Activated CD4-positive, alpha-beta memory T cell treated with anti-CD3 and anti-CD28 coated beads for 36 hours (primary cell): ENCODE measurements around the gene NELL1. TPM values are rescaled to one million over a fixed set of nuclear protein-coding genes. Genes with fewer than 3 reads are reported as not detected.

Source experiments
- CTCF ChIA-PET: fragments of 350-600 bp; sonication (Branson Sonifier 250); formaldehyde crosslinking; loops from one replicate; lab custom pipeline; 2021; ENCODE audit warnings: antibody characterized with exemption, inconsistent platforms; lab: Charles Lee
- POLR2A ChIA-PET: fragments of 350-600 bp; sonication (Branson Sonifier 250); formaldehyde crosslinking; loops from one replicate; lab custom pipeline; 2021; ENCODE audit warnings: antibody characterized with exemption; lab: Charles Lee
- DNase-seq: peaks from one replicate; pipeline ENCODE4 v3.0.0-alpha.2; 2020
- H3K27ac Mint-ChIP-seq: one replicate; pipeline ENCODE4 v1.8.0; 2021; ENCODE audit warnings: mixed read lengths
- H3K27me3 Mint-ChIP-seq: one replicate; pipeline ENCODE4 v1.8.0; 2021; ENCODE audit warnings: mixed read lengths
- H3K36me3 Mint-ChIP-seq: one replicate; pipeline ENCODE4 v1.8.0; 2021; ENCODE audit warnings: mixed read lengths
- H3K4me1 Mint-ChIP-seq: one replicate; pipeline ENCODE4 v1.8.0; 2021; ENCODE audit warnings: low read depth, mixed read lengths
- H3K4me3 Mint-ChIP-seq: one replicate; pipeline ENCODE4 v1.8.0; 2021; ENCODE audit warnings: mild to moderate bottlenecking, mixed read lengths
- H3K9me3 Mint-ChIP-seq: one replicate; pipeline ENCODE4 v1.8.0; 2021; ENCODE audit warnings: mixed read lengths
- intact Hi-C: fragments of 100-400 bp; cut with micrococcal nuclease; formaldehyde crosslinking; loops from one replicate; pipeline ENCODE4 v1.15.1; 2023
- total RNA-seq, 2 experiments: library from RNA; stranded (reverse); gene quantifications; one replicate each; pipeline ENCODE4 v1.2.3, GENCODE V29; 2021

Gene NELL1
- total RNA-seq, 2 experiments from 2014 or later: not detected

DNA sequence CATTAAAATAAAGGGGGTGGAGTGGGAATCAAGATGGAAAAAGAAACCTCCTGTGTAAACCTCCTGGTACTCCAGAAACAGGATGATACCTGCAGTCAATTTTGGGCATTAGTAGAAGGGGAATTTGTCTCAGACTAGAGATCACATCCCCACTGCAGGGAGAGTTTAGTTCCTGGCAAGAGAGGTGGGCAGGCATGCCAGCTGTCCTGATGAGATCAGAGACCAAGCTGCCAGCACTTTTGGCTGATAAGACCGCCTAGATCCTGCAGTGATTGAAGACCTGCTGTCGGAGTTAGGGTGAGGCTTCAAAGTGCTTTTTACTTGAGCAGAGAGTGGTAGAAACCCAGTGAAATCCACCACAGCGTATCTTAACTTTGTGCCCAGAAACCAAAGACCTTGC is 29.7 kb upstream of the NELL1 start:
- intact Hi-C loops: no loop called here

DNA sequence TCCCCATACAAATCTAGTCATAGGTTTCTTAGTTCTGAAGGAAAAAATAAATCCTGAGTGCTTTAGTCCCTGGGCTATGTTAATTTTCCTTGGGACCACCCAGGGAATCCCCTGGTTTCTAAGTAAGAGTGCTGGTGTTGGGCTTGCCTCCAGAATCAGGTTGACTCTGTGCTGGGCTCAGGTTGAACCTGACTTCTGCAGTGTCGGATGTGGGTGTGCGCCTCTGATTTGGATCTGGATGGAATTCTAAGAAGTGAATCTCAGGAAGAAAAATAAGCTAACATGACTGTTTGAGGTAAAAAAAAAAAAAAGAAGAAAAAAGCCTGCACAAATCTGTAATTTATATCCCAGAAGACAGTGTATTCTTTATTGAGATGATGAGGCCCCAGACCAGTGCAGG is 29.0 kb upstream of the NELL1 start:
- CTCF ChIA-PET: no interaction called here
- H3K4me1 Mint-ChIP-seq: no peaks in the 10 kb centered on the region
- POLR2A ChIA-PET: no interaction called here
- H3K27ac Mint-ChIP-seq: no peak overlapping the region
- intact Hi-C loops: no loop called here
- H3K9me3 Mint-ChIP-seq: no peaks in the 10 kb centered on the region
- DNase-seq: no peak
- H3K4me3 Mint-ChIP-seq: no peak overlapping the region
- H3K36me3 Mint-ChIP-seq: no peaks in the 10 kb centered on the region
- no peaks in the 10 kb centered on the region for H3K27me3 Mint-ChIP-seq

More for the DNA sequence above, 29.7 kb upstream of the NELL1 start:
- ChIA-PET POLR2A (no interaction called here), CTCF (interaction anchor here (1.5 kb wide), 1 partner anchor 8 kb away, joined by 4 read pairs; no protein-coding TSS in a partner anchor)
- no peak for DNase-seq
- Mint-ChIP-seq H3K9me3 (no peaks in the 10 kb centered on the region), H3K27me3 (peaks cover 2% of the 10 kb centered on the region), H3K4me1 (no peaks in the 10 kb centered on the region), H3K27ac (no peak overlapping the region), H3K36me3 (no peaks in the 10 kb centered on the region), H3K4me3 (no peak overlapping the region)

DNA sequence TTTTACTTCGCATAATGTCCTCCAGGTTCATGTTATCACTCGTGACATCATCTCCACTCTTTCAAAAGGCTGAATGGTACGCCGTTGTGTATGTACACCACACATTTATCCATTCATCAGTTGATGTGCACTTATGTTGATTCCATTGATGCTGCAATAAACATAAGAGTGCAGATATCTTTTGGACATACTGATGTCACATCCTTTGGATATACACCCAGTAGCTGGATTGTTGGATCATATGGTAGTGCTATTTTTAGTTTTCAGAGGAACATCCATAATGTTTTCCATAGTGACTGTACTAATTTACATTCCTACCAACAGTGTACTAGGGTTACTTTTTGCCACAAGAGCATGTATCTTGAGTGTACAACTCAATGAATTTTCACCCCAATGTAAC is 25.0 kb upstream of the NELL1 start:
- ChIA-PET POLR2A (no interaction called here), CTCF (no interaction called here)
- H3K27ac Mint-ChIP-seq: no peak overlapping the region
- DNase-seq: no peak
- H3K4me1 Mint-ChIP-seq: no peaks in the 10 kb centered on the region
- no peak overlapping the region for H3K4me3 Mint-ChIP-seq
- intact Hi-C loops: no loop called here
- no peaks in the 10 kb centered on the region for H3K36me3 Mint-ChIP-seq
- peaks cover 4% of the 10 kb centered on the region for H3K27me3 Mint-ChIP-seq
- no peaks in the 10 kb centered on the region for H3K9me3 Mint-ChIP-seq

GRCh38 chr11:20647976-20648565 is 21.3 kb upstream of the NELL1 start:
- no peaks in the 10 kb centered on the region for H3K9me3 Mint-ChIP-seq

GRCh38 chr11:20652150-20652806 is 17.1 kb upstream of the NELL1 start:
- intact Hi-C loops: no loop called here
- H3K4me3 Mint-ChIP-seq: no peak overlapping the region
- POLR2A ChIA-PET: no interaction called here
- H3K36me3 Mint-ChIP-seq: no peaks in the 10 kb centered on the region
- H3K9me3 Mint-ChIP-seq: no peaks in the 10 kb centered on the region
- peaks cover 8% of the 10 kb centered on the region for H3K27me3 Mint-ChIP-seq
- no peaks in the 10 kb centered on the region for H3K4me1 Mint-ChIP-seq
- CTCF ChIA-PET: no interaction called here
- DNase-seq: no peak
- no peak overlapping the region for H3K27ac Mint-ChIP-seq

More at GRCh38 chr11:20647976-20648565, 21.3 kb upstream of the NELL1 start:
- H3K36me3 Mint-ChIP-seq: no peaks in the 10 kb centered on the region
- H3K4me3 Mint-ChIP-seq: no peak overlapping the region
- intact Hi-C loops: loop anchor here (5.0 kb wide), 1 partner anchor 864 kb away; no protein-coding TSS in a partner anchor
- no peaks in the 10 kb centered on the region for H3K4me1 Mint-ChIP-seq
- peak; percentile 32 for DNase-seq
- peaks cover 4% of the 10 kb centered on the region for H3K27me3 Mint-ChIP-seq
- no peak overlapping the region for H3K27ac Mint-ChIP-seq
- POLR2A ChIA-PET: no interaction called here
- CTCF ChIA-PET: interaction anchor here (0.5 to 2.2 kb wide), 11 partner anchors 9 to 1657 kb away, joined by 3 to 13 read pairs (median 4); no protein-coding TSS in a partner anchor

- POLR2A ChIA-PET: no interaction called here
- Mint-ChIP-seq H3K27me3 (peaks cover 6% of the 10 kb centered on the region), H3K9me3 (no peaks in the 10 kb centered on the region), H3K4me3 (no peak overlapping the region), H3K36me3 (no peaks in the 10 kb centered on the region), H3K27ac (no peak overlapping the region), H3K4me1 (no peaks in the 10 kb centered on the region)
- intact Hi-C loops: no loop called here
- no peak for DNase-seq
- CTCF ChIA-PET: interaction anchor here (0.5 to 1.4 kb wide), 3 partner anchors 17 to 858 kb away, joined by 3 to 4 read pairs (median 3); no protein-coding TSS in a partner anchor
These were observed 15.3 kb upstream of the NELL1 start for GRCh38 chr11:20654038-20654437.

DNA sequence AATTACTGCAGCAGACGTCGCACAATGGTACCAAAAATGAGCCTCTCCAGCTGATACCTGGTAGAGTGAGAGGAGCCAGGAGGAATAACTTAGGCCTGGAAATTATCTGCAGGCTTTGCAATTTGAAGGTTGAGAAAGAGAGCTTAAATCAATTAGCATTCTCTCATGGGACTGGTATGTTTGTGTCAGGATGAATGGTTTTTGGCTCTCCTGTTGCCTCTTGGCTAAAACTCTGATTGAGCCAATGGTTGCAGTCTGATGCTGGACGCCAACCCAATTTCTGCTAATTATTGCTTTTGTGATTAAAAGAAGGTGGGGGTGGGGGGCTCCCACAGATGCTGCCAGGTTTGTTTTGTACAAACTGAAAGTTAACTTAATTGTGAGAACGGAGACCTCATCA is 12.5 kb upstream of the NELL1 start:
- Mint-ChIP-seq H3K4me3 (no peak overlapping the region), H3K36me3 (no peaks in the 10 kb centered on the region), H3K27me3 (peaks cover 6% of the 10 kb centered on the region), H3K27ac (no peak overlapping the region), H3K9me3 (peaks cover 1% of the 10 kb centered on the region), H3K4me1 (no peaks in the 10 kb centered on the region)
- ChIA-PET CTCF (interaction anchor here (0.6 to 1.3 kb wide), 2 partner anchors 15 to 509 kb away, joined by 3 read pairs; no protein-coding TSS in a partner anchor), POLR2A (no interaction called here)
- no peak for DNase-seq
- intact Hi-C loops: no loop called here

DNA sequence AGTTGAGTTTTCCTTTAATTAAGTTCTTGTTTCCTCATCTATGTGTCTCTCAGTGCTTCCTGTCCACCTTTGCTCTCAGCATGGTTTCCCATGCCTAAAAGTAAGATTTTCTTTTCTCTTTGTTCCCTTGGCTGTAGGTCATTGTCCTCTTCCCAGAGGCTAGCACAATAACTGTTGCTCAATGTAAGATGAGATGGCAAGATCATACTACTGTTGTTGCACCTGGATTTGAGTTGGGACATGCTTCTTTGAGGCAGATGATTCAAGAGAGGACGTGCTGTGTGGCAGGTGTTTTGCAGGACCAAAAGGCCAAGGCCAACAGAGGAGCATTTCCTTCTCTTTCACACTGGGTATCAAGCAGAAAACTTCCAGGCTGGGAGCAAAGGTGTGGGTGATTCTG is 11.3 kb upstream of the NELL1 start:
- Mint-ChIP-seq H3K4me3 (no peak overlapping the region), H3K9me3 (peaks cover 5% of the 10 kb centered on the region), H3K27ac (no peak overlapping the region), H3K4me1 (no peaks in the 10 kb centered on the region), H3K27me3 (peaks cover 8% of the 10 kb centered on the region), H3K36me3 (no peaks in the 10 kb centered on the region)
- DNase-seq: no peak
- ChIA-PET POLR2A (no interaction called here), CTCF (no interaction called here)
- intact Hi-C loops: no loop called here

DNA sequence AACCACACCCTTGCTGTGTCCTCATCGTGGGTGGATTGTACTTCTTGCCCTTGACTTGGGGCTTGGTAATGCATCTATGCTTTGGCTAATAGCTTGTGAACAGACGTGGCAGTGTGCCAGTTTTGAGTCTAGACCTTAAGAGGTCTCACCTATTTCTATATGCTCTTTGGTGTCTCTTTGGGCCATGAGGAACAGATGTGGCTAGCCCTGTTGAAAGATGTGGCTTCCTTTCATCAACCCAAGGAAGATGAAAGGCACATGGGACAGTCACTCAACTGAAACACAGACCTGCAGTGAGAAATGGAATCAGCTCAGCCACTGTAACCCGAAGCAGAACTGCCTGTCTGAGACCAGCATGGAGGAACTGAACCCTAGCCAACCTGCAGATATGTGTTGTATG is 7.9 kb upstream of the NELL1 start:
- ChIA-PET CTCF (no interaction called here), POLR2A (no interaction called here)
- Mint-ChIP-seq H3K4me1 (no peaks in the 10 kb centered on the region), H3K36me3 (no peaks in the 10 kb centered on the region), H3K4me3 (no peak overlapping the region), H3K9me3 (peaks cover 5% of the 10 kb centered on the region), H3K27ac (no peak overlapping the region), H3K27me3 (peaks cover 12% of the 10 kb centered on the region)
- no peak for DNase-seq
- intact Hi-C loops: no loop called here

- H3K27me3 Mint-ChIP-seq: peaks cover 12% of the 10 kb centered on the region
- DNase-seq: no peak
- H3K4me1 Mint-ChIP-seq: no peaks in the 10 kb centered on the region
- H3K27ac Mint-ChIP-seq: no peak overlapping the region
- intact Hi-C loops: no loop called here
- CTCF ChIA-PET: no interaction called here
- H3K4me3 Mint-ChIP-seq: no peak overlapping the region
- H3K9me3 Mint-ChIP-seq: peaks cover 5% of the 10 kb centered on the region
- POLR2A ChIA-PET: no interaction called here
- no peaks in the 10 kb centered on the region for H3K36me3 Mint-ChIP-seq
These were observed 7.5 kb upstream of the NELL1 start for GRCh38 chr11:20661850-20662249.

GRCh38 chr11:20668131-20668809 is 1.1 kb upstream of the NELL1 start:
- intact Hi-C loops: no loop called here
- no peak overlapping the region for H3K4me3 Mint-ChIP-seq
- H3K4me1 Mint-ChIP-seq: peaks cover 3% of the 10 kb centered on the region
- H3K36me3 Mint-ChIP-seq: no peaks in the 10 kb centered on the region
- no peak overlapping the region for H3K27ac Mint-ChIP-seq
- CTCF ChIA-PET: interaction anchor here (0.6 kb wide), 1 partner anchor 172 kb away, joined by 3 read pairs; no protein-coding TSS in a partner anchor
- no peaks in the 10 kb centered on the region for H3K9me3 Mint-ChIP-seq
- peaks cover 50% of the 10 kb centered on the region for H3K27me3 Mint-ChIP-seq
- POLR2A ChIA-PET: no interaction called here
- DNase-seq: no peak
